ENCODE measurements around the gene COPB2.

- TF ChIP-seq, protein P1, sequence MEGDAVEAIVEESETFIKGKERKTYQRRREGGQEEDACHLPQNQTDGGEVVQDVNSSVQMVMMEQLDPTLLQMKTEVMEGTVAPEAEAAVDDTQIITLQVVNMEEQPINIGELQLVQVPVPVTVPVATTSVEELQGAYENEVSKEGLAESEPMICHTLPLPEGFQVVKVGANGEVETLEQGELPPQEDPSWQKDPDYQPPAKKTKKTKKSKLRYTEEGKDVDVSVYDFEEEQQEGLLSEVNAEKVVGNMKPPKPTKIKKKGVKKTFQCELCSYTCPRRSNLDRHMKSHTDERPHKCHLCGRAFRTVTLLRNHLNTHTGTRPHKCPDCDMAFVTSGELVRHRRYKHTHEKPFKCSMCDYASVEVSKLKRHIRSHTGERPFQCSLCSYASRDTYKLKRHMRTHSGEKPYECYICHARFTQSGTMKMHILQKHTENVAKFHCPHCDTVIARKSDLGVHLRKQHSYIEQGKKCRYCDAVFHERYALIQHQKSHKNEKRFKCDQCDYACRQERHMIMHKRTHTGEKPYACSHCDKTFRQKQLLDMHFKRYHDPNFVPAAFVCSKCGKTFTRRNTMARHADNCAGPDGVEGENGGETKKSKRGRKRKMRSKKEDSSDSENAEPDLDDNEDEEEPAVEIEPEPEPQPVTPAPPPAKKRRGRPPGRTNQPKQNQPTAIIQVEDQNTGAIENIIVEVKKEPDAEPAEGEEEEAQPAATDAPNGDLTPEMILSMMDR (conservative IDR thresholded peaks at IDR 0.05) = no peak
- TF ChIP-seq EZH2 (IDR thresholded peaks at IDR 0.05; ENCODE audit: low read depth) = no peak
Observed at GRCh38 chr3:139354661-139355060, 34.8 kb downstream of the COPB2 start.
